IPS-11a (cell line): ENCODE data around the gene XRCC1.
A peak's percentile ranks its signal among the peaks of the same experiment; 100 is the strongest.
"Not testable (repeated sequence)": the region's sequence is repeated elsewhere in the genome, so short reads cannot be mapped to it uniquely, and the experiment has no call there.

Experiments used
- H3K4me3 ChIP-seq: one replicate; pipeline ENCODE4 v1.5.1; 2013; ENCODE audit warnings: low read depth, low read length, control low read depth

XRCC1 gene

DNA sequence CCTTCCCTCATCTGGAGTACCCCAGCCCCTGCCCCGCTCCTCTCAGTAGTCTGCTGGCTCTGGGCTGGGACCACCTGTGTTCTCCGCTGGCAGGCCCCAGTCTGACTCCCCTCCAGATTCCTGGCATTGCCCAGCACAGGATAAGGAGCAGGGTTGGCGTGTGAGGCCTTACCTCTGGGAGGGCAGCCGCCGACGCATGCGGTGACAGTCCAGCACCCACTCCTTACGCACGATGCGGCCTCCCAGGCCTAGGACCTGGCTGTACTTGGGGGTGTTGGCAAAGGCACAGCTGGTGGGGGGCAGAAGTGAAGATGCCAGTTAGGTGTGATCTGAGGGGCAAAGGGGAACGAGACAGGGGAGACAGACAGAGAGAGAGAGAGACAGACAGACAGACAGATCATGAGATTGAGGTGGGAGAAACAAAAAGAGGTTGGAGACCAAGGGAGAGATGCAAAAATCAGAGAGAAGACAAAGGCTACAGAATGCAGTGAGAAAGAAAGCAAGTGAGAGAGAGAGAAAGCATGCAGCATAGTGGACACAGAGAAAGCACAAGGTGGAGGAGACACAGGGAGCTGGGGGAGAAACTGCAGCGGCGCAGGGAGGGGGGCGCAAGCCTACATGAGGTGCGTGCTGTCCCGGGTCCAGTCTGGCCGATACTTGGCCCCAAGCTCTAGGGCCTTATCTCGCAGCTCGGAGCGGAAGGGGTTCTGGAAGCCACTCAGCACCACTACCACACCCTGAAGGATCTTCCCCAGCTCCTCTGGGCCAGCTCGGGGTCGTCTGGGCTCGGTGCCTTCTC is 23.7 kb downstream of the XRCC1 start:
- no peak overlapping the region for H3K4me3 ChIP-seq

DNA sequence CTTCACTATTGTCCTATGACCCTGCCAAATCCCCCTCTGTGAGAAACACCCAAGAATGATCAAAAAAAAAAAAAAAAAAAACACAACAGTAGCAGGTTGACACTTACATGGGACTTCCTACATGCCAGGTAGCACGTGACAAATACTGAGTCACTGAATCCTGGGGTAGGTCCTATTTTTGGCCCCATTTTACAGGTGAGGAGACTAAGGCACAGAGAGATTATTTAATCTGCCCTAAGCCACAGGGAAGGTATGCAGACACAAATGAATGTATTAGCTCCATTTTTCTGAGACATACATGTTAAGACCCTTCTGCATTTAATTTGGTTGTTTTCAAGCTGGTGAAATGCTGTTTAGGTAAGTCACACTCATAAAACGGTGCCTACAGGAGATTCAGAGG is 26.6 kb downstream of the XRCC1 start:
- H3K4me3 ChIP-seq, result no peak overlapping the region

- not testable (repeated sequence) for H3K4me3 ChIP-seq
These were observed 27.4 kb downstream of the XRCC1 start for GRCh38 chr19:43547926-43548325.

GRCh38 chr19:43546581-43546980 is 28.7 kb downstream of the XRCC1 start:
- H3K4me3 ChIP-seq, result no peak overlapping the region

GRCh38 chr19:43545981-43546380 is 29.3 kb downstream of the XRCC1 start:
- no peak overlapping the region for H3K4me3 ChIP-seq

DNA sequence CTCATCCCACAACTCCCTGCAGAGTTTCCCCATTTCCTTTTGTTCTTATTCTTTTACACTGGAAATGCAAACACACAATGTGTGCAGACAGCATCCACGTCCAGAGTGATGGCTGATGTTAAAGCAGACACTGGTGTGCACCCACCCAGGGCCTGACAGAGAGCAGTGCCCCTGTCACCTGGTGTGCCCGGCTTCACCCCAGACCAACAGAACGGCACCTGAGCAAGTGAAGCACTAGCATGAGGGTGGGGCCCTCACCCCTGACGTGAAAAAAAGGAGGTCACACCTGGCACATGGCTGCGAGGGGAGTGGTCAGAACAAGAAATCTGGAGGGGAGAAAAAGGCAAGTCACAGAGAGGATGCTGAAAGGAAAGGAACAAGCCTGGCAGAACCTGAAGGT is 30.1 kb downstream of the XRCC1 start:
- no peak overlapping the region for H3K4me3 ChIP-seq

DNA sequence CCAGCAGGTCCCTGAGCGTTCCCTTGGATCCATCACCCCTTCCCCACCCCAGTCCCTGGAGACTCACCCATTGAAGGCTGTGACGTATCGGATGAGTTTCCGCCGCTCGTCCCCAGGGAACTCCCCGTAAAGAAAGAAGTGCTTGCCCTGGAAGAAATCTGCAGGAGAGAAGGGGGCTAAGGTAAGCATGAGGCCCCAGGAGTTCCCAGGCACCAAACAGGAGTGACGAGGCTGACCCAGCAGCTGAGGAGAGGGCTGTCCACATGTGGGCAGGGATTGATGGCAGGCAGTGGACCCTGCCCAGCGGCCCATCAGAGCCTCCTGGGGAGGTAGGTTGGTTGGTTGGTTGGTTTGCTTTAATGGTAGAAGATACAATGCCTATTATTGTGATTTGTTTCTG is 31.2 kb downstream of the XRCC1 start:
- H3K4me3 ChIP-seq, result no peak overlapping the region

DNA sequence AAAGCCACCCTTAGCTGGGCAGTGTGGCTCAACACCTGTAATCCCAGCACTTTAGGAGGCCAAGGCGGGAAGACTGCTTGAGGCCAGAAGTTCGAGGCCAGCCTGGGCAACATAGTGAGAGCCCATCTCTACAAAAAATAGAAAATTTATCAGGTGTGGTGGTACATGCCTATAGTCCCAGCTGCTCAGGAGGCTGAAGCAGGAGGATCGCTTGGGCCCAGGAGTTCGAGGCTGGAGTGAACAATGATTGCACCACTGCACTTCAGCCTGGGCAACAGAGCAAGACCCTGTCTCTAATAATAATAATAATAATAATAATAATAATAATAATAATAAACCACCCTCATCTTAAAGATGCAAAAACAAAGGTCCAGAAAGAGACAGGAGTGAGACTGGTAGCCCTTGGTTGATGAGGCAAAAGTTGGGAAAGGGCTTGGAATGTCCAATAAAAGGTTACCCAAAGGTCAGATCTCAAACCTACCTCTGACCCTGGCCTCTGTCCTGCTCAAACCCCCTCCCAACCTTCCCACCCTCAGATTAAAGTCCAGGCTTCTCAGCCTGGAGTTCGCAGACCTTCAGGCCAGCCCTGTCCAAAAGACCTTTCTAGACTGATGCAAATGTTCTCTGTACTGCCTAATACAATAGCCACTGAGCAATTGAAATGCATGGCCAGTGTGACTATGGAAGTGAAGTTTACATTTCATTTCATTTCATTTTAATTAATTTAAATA is 33.2 kb downstream of the XRCC1 start:
- H3K4me3 ChIP-seq, result no peak overlapping the region

GRCh38 chr19:43540381-43540780 is 34.9 kb downstream of the XRCC1 start:
- no peak overlapping the region for H3K4me3 ChIP-seq

GRCh38 chr19:43538922-43539321 is 36.4 kb downstream of the XRCC1 start:
- H3K4me3 ChIP-seq, result no peak overlapping the region

DNA sequence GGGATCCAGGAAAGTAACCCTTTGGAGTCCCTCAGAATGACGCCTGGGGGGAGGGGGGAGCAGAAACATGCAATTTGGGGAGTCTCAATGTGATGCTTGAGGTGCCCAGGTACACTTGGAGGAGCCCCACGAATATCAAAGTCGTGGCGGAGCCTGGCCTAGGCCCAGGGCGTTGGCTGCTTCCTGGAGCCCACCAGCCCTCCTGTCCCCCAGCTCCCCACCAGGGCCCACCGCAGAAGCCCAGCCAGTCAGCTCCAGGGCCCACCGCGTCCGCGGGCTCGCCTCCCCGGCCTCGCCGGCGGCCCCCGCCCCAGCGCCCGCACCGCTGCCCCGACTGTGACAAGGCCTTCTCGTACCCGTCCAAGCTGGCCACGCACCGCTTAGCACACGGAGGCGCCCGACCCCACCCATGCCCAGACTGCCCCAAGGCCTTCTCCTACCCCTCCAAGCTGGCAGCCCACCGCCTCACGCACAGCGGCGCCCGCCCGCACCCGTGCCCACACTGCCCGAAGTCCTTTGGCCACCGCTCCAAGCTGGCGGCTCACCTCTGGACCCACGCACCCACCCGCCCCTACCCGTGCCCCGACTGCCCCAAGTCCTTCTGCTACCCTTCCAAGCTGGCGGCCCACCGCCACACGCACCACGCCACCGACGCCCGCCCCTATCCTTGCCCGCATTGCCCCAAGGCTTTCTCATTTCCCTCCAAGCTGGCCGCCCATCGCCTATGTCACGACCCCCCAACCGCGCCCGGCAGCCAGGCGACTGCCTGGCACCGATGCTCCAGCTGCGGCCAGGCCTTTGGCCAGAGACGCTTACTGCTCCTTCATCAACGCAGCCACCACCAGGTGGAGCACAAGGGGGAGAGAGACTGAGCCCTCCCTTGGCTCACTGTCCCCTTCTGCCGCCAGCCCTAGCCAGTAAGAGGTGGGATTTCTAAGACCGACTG is 40.2 kb downstream of the XRCC1 start:
- H3K4me3 ChIP-seq, result no peak overlapping the region

DNA sequence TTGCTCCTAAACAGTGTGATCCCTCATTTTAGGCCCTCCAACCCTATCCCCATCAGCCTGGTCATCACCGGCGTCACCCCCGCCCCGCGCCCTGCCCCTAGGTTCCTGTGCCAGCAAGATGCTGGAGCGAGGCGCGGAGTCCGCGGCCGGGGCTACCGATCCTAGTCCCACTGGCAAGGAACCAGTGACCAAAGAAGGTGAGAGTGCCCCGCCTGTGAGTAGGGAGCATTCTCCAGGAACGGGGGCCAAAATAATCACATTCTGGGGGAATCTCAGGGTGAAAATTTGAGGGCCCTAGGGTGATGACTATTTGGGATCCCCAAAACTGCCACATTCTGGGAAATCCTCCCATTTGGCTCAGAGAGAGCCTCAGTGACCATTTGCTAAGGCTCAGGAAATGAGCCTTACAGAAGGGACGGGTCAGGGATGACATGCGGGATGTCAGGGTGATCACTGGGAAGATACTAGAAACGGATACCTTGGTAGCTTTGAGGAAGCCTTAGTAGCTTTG is 41.0 kb downstream of the XRCC1 start:
- H3K4me3 ChIP-seq, result peak overlapping the region; percentile 20

DNA sequence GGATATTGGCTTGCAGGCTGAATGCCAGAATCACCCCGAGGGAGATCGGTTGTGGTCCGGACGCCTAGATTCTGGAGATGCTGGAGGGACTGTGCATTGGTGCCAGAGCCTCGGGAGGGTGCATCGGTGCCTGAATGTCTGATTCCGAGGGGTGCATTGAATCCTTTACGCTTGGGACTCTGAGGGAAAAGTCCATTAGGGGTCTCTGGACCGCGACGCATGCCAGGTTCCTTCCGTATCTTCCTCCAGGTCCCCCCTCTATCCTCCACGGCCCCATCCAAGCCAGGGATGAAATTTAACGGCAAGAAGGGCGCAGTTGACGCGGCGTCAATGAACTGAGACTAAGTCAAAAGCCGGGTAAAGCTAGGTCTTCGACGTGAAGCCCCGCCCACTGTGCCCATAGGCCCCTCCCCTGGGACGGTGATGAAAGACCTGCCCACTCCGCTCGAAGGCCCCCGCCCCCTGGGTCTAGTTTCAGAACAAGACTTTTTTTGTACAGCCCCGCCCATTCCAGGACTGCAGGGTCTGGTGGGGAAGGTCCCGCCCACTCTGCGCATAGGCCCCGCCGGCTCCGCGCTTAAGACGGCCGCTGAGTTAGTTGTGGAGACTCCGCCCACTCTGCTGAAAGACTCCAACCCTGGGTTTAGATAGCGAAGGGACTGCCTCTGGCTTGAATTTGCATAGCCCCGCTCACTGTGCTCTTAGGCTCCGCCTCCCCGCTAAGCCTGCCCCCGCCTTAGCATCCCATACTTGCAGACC is 41.6 kb downstream of the XRCC1 start:
- H3K4me3 ChIP-seq, result peak overlapping the region; percentile 77

- H3K4me3 ChIP-seq, result peak within 1 kb of the TSS; percentile 77
These were observed 42.3 kb downstream of the XRCC1 start, which contains the start of gene ZNF575 for GRCh38 chr19:43532962-43533545. TSS of gene ZNF575 (plus strand) at chr19:43533188. CDS start at chr19:43534423, 1,235 bp downstream.

GRCh38 chr19:43532571-43532961 is 42.8 kb downstream of the XRCC1 start:
- H3K4me3 ChIP-seq, result peak overlapping the region; percentile 77

GRCh38 chr19:43527860-43528622 is 47.3 kb downstream of the XRCC1 start:
- H3K4me3 ChIP-seq, result no peak overlapping the region

- H3K4me3 ChIP-seq, result peak within 1 kb of the TSS; percentile 74
These were observed 48.2 kb downstream of the XRCC1 start, which contains the start of gene ETHE1 for GRCh38 chr19:43526884-43527859. TSS of gene ETHE1 (minus strand) at chr19:43527201. CDS start at chr19:43527177, 24 bp downstream.
